Mucosa of stomach (tissue), 1 donor: Measurements from ENCODE around the gene ASCL2.

Source experiments
- H3K27me3 ChIP-seq: one replicate; pipeline ENCODE4 v1.7.0; 2013; ENCODE audit warnings: mild to moderate bottlenecking, low read length; ENCODE audit not compliant: control insufficient read depth, insufficient read depth
- H3K36me3 ChIP-seq: one replicate; pipeline ENCODE4 v1.7.0; 2013; ENCODE audit warnings: low read length; ENCODE audit not compliant: control insufficient read depth, insufficient read depth
- H3K4me1 ChIP-seq: one replicate; pipeline ENCODE4 v1.7.0; 2013; ENCODE audit warnings: mild to moderate bottlenecking, low read length; ENCODE audit not compliant: control insufficient read depth, insufficient read depth
- H3K4me3 ChIP-seq: one replicate; pipeline ENCODE4 v1.7.0; 2013; ENCODE audit warnings: low read length
- H3K9ac ChIP-seq: one replicate; pipeline ENCODE4 v1.7.0; 2013; ENCODE audit warnings: mild to moderate bottlenecking, low read length, moderate library complexity
- H3K9me3 ChIP-seq: one replicate; pipeline ENCODE4 v1.7.0; 2013; ENCODE audit warnings: mild to moderate bottlenecking, low read length, moderate library complexity; ENCODE audit not compliant: control insufficient read depth
- donor health status: Pancreatic carcinoma.

ASCL2 gene

GRCh38 chr11:2305788-2306451, 35.5 kb upstream of the ASCL2 start:
- H3K4me1 ChIP-seq, result peaks cover 25% of the 10 kb centered on the region
- peak overlapping the region; percentile 28 for H3K9ac ChIP-seq
- H3K4me3 ChIP-seq, result no peak overlapping the region
- no peaks in the 10 kb centered on the region for H3K27me3 ChIP-seq
- H3K9me3 ChIP-seq, result no peaks in the 10 kb centered on the region
- H3K36me3 ChIP-seq, result no peaks in the 10 kb centered on the region

GRCh38 chr11:2305140-2305778, 34.9 kb upstream of the ASCL2 start:
- H3K9ac ChIP-seq, result peak overlapping the region; percentile 53
- no peaks in the 10 kb centered on the region for H3K27me3 ChIP-seq
- H3K9me3 ChIP-seq, result no peaks in the 10 kb centered on the region
- H3K36me3 ChIP-seq, result no peaks in the 10 kb centered on the region
- H3K4me1 ChIP-seq, result peaks cover 25% of the 10 kb centered on the region
- no peak overlapping the region for H3K4me3 ChIP-seq

- Histone ChIP-seq H3K4me3 (no peak overlapping the region), H3K4me1 (peaks cover 25% of the 10 kb centered on the region), H3K36me3 (no peaks in the 10 kb centered on the region), H3K9ac (peak overlapping the region; percentile 53), H3K9me3 (no peaks in the 10 kb centered on the region), H3K27me3 (no peaks in the 10 kb centered on the region)
Measured at GRCh38 chr11:2304506-2305139, 34.2 kb upstream of the ASCL2 start.

- Histone ChIP-seq H3K4me3 (no peak overlapping the region), H3K9ac (no peak overlapping the region)
Measured at GRCh38 chr11:2303627-2304505, 33.5 kb upstream of the ASCL2 start.

GRCh38 chr11:2302896-2303626, 32.7 kb upstream of the ASCL2 start:
- Histone ChIP-seq H3K9me3 (no peaks in the 10 kb centered on the region), H3K9ac (no peak overlapping the region), H3K4me3 (no peak overlapping the region), H3K4me1 (peaks cover 25% of the 10 kb centered on the region), H3K27me3 (no peaks in the 10 kb centered on the region), H3K36me3 (no peaks in the 10 kb centered on the region)

More at GRCh38 chr11:2303627-2304505, 33.5 kb upstream of the ASCL2 start:
- Histone ChIP-seq H3K9me3 (no peaks in the 10 kb centered on the region), H3K27me3 (no peaks in the 10 kb centered on the region), H3K36me3 (no peaks in the 10 kb centered on the region), H3K4me1 (peaks cover 25% of the 10 kb centered on the region)

GRCh38 chr11:2302306-2302895, 32.0 kb upstream of the ASCL2 start:
- Histone ChIP-seq H3K4me3 (no peak overlapping the region), H3K9ac (no peak overlapping the region), H3K4me1 (peaks cover 25% of the 10 kb centered on the region), H3K9me3 (no peaks in the 10 kb centered on the region), H3K27me3 (no peaks in the 10 kb centered on the region), H3K36me3 (no peaks in the 10 kb centered on the region)

- Histone ChIP-seq H3K9me3 (no peaks in the 10 kb centered on the region), H3K9ac (no peak within 1 kb of the TSS), H3K27me3 (no peaks in the 10 kb centered on the region), H3K4me1 (peaks cover 25% of the 10 kb centered on the region), H3K4me3 (no peak within 1 kb of the TSS), H3K36me3 (no peaks in the 10 kb centered on the region)
Measured at GRCh38 chr11:2301631-2302305, 31.4 kb upstream of the ASCL2 start, which contains the start of the genes C11orf21 and TSPAN32. C11orf21 (minus strand) TSS chr11:2301918; CDS start chr11:2301808, 110 bp downstream. TSPAN32 (plus strand) TSS chr11:2302013; CDS start chr11:2302150, 137 bp downstream.

GRCh38 chr11:2300936-2301630, 30.7 kb upstream of the ASCL2 start:
- Histone ChIP-seq H3K9me3 (no peaks in the 10 kb centered on the region), H3K4me1 (peaks cover 25% of the 10 kb centered on the region), H3K27me3 (no peaks in the 10 kb centered on the region), H3K9ac (no peak overlapping the region), H3K36me3 (no peaks in the 10 kb centered on the region), H3K4me3 (no peak overlapping the region)

- Histone ChIP-seq H3K9ac (no peak overlapping the region), H3K4me3 (no peak overlapping the region), H3K36me3 (no peaks in the 10 kb centered on the region), H3K27me3 (no peaks in the 10 kb centered on the region), H3K9me3 (no peaks in the 10 kb centered on the region), H3K4me1 (peaks cover 19% of the 10 kb centered on the region)
Measured at GRCh38 chr11:2300290-2300935, 30.0 kb upstream of the ASCL2 start.

GRCh38 chr11:2299773-2300172, 29.4 kb upstream of the ASCL2 start:
- Histone ChIP-seq H3K4me1 (peaks cover 12% of the 10 kb centered on the region), H3K27me3 (no peaks in the 10 kb centered on the region), H3K9ac (no peak overlapping the region), H3K9me3 (no peaks in the 10 kb centered on the region), H3K4me3 (no peak overlapping the region), H3K36me3 (no peaks in the 10 kb centered on the region)
